GM10266 (cell line): ENCODE results near the gene PDE4D.

Source experiments
- DNase-seq: peaks from one replicate; pipeline ENCODE4 v3.0.0; 2012; ENCODE audit errors: extremely low spot score
- CTCF ChIP-seq: IDR thresholded peaks from 2 replicates; pipeline ENCODE4 v1.5.1; 2012; ENCODE audit warnings: mild to moderate bottlenecking, low read depth; ENCODE audit not compliant: control insufficient read depth, insufficient read depth; ENCODE audit errors: missing control alignments

The PDE4D gene

DNA sequence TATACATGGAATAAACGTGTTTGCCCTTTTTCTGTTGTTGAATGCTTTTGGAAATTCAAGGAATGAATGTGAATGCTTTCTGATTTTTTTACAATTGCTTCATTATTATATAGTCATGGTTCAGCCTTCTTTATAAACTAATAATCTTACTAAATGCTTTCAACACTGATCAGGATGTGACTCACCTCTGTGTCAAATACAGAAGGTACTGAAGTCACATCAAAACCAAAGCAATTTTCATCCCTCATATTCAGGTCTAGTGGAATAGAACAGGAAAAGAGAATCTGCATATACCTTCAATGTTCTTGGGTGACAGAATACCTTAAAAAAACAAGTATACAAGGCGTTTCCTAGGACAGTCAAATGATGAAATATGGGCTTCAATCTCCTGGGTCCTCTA is 170.7 kb downstream of the PDE4D start:
- no peak for DNase-seq
- TF ChIP-seq CTCF, result no peak

DNA sequence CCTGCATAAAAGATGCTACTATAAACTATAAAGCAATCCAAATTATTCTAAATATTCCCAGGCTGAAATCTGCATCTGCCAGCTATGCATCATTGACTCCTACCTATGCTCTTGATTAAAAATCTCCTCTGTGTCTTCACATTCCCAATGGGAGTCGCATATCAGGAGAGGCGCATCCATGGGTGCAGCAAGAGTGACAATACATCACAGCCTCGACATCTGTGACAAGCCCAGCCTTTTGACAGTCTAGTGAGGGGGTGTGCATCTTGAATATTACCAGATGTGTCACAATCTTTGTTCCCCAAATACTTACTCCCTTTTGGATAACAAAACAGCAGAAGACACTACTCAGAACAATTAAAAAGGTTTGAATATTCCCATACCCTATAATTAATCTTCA is 171.8 kb downstream of the PDE4D start:
- TF ChIP-seq CTCF, result no peak

GRCh38 chr5:59720063-59720462 is 173.5 kb downstream of the PDE4D start:
- no peak for TF ChIP-seq CTCF
- DNase-seq, result no peak

More for the DNA sequence above, 171.8 kb downstream of the PDE4D start:
- no peak for DNase-seq

- no peak for DNase-seq
- TF ChIP-seq CTCF, result no peak
These were observed 176.5 kb downstream of the PDE4D start for GRCh38 chr5:59716966-59717500.

GRCh38 chr5:59716029-59716428 is 177.5 kb downstream of the PDE4D start:
- no peak for TF ChIP-seq CTCF
- no peak for DNase-seq

- DNase-seq, result no peak
- TF ChIP-seq CTCF, result no peak
These were observed 178.3 kb downstream of the PDE4D start for GRCh38 chr5:59715228-59715627.

GRCh38 chr5:59713498-59713844 is 180.1 kb downstream of the PDE4D start:
- no peak for DNase-seq
- no peak for TF ChIP-seq CTCF
